Measurements from ENCODE around the gene CITED2.

DNA sequence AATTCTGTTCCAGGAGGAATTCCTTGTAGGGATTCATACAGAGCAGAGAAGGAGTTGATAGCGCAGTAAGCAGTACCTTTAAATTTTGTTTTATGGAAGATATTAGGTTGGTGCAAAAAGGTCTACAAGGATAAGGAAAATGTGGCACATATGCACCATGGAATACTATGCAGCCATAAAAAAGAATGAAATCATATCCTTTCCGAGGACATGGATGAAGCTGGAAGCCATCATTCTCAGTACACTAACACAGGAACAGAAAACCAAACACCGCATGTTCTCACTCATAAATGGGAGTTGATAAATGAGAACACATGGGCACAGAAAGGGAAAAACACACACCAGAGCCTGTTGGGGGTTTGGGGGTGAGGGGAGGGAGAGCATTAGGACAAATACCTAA is 45.2 kb downstream of the CITED2 start:
- TF ChIP-seq, protein P1, sequence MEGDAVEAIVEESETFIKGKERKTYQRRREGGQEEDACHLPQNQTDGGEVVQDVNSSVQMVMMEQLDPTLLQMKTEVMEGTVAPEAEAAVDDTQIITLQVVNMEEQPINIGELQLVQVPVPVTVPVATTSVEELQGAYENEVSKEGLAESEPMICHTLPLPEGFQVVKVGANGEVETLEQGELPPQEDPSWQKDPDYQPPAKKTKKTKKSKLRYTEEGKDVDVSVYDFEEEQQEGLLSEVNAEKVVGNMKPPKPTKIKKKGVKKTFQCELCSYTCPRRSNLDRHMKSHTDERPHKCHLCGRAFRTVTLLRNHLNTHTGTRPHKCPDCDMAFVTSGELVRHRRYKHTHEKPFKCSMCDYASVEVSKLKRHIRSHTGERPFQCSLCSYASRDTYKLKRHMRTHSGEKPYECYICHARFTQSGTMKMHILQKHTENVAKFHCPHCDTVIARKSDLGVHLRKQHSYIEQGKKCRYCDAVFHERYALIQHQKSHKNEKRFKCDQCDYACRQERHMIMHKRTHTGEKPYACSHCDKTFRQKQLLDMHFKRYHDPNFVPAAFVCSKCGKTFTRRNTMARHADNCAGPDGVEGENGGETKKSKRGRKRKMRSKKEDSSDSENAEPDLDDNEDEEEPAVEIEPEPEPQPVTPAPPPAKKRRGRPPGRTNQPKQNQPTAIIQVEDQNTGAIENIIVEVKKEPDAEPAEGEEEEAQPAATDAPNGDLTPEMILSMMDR (optimal IDR thresholded peaks at IDR 0.05 in 1 of 3, IDR thresholded peaks at IDR 0.05 in 1 of 3, conservative IDR thresholded peaks at IDR 0.05 in 1 of 3; ENCODE audit: extremely low read depth in 1 of 3, insufficient read depth in 2 of 3, low read length in 3 of 3) = no peak
- TF ChIP-seq EZH2 (IDR thresholded peaks at IDR 0.05; ENCODE audit: low read length) = no peak
